Measurements from ENCODE around the gene ZSCAN16. TPM values are rescaled to one million over a fixed set of nuclear protein-coding genes. Genes with fewer than 3 reads are reported as not detected.

The ZSCAN16 gene
- total and polyA plus RNA-seq, 9 of the 15 experiments (the other 6 are each of a cell fraction or from before 2014, with no cell fraction given), result 0.08 TPM; not detected in 8

DNA sequence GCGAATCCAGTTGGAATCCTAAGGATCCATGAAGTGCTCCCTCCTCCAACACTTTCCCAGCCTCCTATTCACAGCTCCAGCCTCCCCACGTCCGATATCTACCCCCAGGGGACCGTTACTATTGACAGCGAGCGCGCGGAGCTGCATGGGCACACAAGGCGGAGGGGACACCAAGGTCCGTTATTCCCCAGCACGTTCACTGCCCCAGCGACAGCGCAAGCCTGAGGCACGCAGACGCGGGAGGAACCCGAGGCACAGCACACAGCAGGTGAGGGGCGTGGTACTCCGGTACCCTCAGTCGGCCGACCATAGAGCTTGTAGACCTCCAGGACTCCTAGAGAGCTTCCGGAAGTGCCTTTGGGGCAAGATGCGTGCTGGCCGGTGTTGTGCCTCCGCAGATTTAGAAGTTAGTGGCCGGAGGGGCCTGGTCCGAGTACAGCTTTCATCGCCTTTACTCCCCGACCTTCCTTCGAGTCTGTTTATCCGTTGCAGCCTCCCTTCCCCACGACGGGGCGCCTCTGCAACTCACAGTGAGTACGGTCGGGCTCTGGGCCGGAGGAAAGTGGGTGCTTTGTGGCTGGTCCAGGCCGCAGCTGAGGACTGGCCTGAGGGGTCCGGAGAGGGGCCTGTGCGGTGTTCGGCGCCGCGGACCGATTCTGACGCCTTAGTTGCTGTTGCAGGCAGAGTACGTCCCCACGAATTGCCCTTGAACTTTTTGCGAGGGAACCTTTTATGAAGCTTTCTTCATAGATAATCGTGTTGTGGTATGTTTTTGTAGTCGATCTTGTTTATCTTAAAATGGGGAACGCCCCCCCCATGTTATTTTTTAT lies 17.3 kb downstream of the ZSCAN16 start, which contains the start of gene ZKSCAN8 (continued):
- TF ChIP-seq, protein P1, sequence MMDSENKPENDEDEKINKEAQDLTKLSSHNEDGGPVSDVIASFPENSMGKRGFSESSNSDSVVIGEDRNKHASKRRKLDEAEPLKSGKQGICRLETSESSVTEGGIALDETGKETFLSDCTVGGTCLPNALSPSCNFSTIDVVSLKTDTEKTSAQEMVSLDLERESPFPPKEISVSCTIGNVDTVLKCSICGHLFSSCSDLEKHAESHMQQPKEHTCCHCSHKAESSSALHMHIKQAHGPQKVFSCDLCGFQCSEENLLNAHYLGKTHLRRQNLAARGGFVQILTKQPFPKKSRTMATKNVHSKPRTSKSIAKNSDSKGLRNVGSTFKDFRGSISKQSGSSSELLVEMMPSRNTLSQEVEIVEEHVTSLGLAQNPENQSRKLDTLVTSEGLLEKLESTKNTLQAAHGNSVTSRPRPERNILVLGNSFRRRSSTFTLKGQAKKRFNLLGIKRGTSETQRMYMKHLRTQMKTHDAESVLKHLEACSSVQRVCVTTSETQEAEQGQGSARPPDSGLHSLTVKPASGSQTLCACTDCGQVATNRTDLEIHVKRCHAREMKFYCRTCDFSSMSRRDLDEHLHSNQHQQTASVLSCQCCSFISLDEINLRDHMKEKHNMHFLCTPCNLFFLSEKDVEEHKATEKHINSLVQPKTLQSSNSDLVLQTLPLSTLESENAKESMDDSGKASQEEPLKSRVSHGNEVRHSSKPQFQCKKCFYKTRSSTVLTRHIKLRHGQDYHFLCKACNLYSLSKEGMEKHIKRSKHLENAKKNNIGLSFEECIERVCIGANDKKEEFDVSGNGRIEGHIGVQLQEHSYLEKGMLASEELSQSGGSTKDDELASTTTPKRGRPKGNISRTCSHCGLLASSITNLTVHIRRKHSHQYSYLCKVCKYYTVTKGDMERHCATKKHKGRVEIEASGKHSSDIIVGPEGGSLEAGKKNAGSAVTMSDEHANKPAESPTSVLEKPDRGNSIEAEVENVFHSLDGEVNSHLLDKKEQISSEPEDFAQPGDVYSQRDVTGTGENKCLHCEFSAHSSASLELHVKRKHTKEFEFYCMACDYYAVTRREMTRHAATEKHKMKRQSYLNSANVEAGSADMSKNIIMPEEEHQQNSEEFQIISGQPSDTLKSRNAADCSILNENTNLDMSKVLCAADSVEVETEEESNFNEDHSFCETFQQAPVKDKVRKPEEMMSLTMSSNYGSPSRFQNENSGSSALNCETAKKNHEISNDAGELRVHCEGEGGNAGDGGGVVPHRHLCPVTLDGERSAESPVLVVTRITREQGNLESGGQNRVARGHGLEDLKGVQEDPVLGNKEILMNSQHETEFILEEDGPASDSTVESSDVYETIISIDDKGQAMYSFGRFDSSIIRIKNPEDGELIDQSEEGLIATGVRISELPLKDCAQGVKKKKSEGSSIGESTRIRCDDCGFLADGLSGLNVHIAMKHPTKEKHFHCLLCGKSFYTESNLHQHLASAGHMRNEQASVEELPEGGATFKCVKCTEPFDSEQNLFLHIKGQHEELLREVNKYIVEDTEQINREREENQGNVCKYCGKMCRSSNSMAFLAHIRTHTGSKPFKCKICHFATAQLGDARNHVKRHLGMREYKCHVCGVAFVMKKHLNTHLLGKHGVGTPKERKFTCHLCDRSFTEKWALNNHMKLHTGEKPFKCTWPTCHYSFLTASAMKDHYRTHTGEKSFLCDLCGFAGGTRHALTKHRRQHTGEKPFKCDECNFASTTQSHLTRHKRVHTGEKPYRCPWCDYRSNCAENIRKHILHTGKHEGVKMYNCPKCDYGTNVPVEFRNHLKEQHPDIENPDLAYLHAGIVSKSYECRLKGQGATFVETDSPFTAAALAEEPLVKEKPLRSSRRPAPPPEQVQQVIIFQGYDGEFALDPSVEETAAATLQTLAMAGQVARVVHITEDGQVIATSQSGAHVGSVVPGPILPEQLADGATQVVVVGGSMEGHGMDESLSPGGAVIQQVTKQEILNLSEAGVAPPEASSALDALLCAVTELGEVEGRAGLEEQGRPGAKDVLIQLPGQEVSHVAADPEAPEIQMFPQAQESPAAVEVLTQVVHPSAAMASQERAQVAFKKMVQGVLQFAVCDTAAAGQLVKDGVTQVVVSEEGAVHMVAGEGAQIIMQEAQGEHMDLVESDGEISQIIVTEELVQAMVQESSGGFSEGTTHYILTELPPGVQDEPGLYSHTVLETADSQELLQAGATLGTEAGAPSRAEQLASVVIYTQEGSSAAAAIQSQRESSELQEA (IDR thresholded peaks at IDR 0.05; ENCODE audit: low read depth), result no peak
- TF ChIP-seq SMARCA4 (IDR thresholded peaks at IDR 0.05) (peak; percentile 50), MTA1 (IDR thresholded peaks at IDR 0.05; ENCODE audit: borderline replicate concordance) (peak; percentile 48), CBX5 (IDR thresholded peaks at IDR 0.05; ENCODE audit: borderline replicate concordance, low read depth) (no peak), MYC (IDR thresholded peaks at IDR 0.05; ENCODE audit: low read depth, low read length) (peak; percentile 95), MYC (CRISPR knock-in tag; IDR thresholded peaks at IDR 0.05; ENCODE audit: borderline replicate concordance, low read depth) (peak; percentile 75; the same call in 1 of the 2 replicates)
- TF ChIP-seq, protein P2, sequence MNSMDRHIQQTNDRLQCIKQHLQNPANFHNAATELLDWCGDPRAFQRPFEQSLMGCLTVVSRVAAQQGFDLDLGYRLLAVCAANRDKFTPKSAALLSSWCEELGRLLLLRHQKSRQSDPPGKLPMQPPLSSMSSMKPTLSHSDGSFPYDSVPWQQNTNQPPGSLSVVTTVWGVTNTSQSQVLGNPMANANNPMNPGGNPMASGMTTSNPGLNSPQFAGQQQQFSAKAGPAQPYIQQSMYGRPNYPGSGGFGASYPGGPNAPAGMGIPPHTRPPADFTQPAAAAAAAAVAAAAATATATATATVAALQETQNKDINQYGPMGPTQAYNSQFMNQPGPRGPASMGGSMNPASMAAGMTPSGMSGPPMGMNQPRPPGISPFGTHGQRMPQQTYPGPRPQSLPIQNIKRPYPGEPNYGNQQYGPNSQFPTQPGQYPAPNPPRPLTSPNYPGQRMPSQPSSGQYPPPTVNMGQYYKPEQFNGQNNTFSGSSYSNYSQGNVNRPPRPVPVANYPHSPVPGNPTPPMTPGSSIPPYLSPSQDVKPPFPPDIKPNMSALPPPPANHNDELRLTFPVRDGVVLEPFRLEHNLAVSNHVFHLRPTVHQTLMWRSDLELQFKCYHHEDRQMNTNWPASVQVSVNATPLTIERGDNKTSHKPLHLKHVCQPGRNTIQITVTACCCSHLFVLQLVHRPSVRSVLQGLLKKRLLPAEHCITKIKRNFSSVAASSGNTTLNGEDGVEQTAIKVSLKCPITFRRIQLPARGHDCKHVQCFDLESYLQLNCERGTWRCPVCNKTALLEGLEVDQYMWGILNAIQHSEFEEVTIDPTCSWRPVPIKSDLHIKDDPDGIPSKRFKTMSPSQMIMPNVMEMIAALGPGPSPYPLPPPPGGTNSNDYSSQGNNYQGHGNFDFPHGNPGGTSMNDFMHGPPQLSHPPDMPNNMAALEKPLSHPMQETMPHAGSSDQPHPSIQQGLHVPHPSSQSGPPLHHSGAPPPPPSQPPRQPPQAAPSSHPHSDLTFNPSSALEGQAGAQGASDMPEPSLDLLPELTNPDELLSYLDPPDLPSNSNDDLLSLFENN (IDR thresholded peaks at IDR 0.05; ENCODE audit: low read depth in 2 of 2, low read length in 2 of 2), result peak in 1 of 2 experiments; percentile 62; a peak in 1 of 4 replicates
- TF ChIP-seq, protein P3, sequence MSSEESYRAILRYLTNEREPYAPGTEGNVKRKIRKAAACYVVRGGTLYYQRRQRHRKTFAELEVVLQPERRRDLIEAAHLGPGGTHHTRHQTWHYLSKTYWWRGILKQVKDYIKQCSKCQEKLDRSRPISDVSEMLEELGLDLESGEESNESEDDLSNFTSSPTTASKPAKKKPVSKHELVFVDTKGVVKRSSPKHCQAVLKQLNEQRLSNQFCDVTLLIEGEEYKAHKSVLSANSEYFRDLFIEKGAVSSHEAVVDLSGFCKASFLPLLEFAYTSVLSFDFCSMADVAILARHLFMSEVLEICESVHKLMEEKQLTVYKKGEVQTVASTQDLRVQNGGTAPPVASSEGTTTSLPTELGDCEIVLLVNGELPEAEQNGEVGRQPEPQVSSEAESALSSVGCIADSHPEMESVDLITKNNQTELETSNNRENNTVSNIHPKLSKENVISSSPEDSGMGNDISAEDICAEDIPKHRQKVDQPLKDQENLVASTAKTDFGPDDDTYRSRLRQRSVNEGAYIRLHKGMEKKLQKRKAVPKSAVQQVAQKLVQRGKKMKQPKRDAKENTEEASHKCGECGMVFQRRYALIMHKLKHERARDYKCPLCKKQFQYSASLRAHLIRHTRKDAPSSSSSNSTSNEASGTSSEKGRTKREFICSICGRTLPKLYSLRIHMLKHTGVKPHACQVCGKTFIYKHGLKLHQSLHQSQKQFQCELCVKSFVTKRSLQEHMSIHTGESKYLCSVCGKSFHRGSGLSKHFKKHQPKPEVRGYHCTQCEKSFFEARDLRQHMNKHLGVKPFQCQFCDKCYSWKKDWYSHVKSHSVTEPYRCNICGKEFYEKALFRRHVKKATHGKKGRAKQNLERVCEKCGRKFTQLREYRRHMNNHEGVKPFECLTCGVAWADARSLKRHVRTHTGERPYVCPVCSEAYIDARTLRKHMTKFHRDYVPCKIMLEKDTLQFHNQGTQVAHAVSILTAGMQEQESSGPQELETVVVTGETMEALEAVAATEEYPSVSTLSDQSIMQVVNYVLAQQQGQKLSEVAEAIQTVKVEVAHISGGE (CRISPR knock-in tag; IDR thresholded peaks at IDR 0.05), result peak in 2 of 3 experiments; percentile 86 to 98; a peak in 4 of 6 replicates
- TF ChIP-seq, protein P4, sequence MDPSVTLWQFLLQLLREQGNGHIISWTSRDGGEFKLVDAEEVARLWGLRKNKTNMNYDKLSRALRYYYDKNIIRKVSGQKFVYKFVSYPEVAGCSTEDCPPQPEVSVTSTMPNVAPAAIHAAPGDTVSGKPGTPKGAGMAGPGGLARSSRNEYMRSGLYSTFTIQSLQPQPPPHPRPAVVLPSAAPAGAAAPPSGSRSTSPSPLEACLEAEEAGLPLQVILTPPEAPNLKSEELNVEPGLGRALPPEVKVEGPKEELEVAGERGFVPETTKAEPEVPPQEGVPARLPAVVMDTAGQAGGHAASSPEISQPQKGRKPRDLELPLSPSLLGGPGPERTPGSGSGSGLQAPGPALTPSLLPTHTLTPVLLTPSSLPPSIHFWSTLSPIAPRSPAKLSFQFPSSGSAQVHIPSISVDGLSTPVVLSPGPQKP (CRISPR knock-in tag; IDR thresholded peaks at IDR 0.05), result no peak
